ENCODE data around the gene CHMP2A.

CHMP2A gene

DNA sequence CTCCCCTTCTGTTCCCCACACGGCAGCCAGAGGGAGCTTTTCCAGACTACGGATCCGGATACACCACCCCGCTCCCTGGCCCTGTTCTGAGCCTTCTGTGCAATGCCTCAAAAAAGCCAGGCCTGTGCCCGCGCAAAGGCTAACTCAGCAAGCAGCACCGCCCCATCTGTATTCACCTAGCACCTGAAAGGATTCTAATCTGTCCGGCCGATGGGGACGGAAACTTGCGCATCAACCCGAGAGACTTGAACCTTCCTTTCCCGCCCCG is 35.9 kb downstream of the CHMP2A start:
- TF ChIP-seq CTCF (conservative IDR thresholded peaks at IDR 0.05; ENCODE audit: control insufficient read depth, insufficient read depth, low read depth, low read length): peak; percentile 72
- peak; percentile 71 for DNase-seq (ENCODE audit: low read depth)
- H3K4me3 ChIP-seq (ENCODE audit: control insufficient read depth, low read depth, low read length): peak overlapping the region; percentile 79

- TF ChIP-seq CTCF (conservative IDR thresholded peaks at IDR 0.05; ENCODE audit: control insufficient read depth, insufficient read depth, low read depth, low read length): no peak
- DNase-seq (ENCODE audit: low read depth): no peak
- peak overlapping the region; percentile 79 for H3K4me3 ChIP-seq (ENCODE audit: control insufficient read depth, low read depth, low read length)
Measured at GRCh38 chr19:58518256-58519086, 36.4 kb downstream of the CHMP2A start.

DNA sequence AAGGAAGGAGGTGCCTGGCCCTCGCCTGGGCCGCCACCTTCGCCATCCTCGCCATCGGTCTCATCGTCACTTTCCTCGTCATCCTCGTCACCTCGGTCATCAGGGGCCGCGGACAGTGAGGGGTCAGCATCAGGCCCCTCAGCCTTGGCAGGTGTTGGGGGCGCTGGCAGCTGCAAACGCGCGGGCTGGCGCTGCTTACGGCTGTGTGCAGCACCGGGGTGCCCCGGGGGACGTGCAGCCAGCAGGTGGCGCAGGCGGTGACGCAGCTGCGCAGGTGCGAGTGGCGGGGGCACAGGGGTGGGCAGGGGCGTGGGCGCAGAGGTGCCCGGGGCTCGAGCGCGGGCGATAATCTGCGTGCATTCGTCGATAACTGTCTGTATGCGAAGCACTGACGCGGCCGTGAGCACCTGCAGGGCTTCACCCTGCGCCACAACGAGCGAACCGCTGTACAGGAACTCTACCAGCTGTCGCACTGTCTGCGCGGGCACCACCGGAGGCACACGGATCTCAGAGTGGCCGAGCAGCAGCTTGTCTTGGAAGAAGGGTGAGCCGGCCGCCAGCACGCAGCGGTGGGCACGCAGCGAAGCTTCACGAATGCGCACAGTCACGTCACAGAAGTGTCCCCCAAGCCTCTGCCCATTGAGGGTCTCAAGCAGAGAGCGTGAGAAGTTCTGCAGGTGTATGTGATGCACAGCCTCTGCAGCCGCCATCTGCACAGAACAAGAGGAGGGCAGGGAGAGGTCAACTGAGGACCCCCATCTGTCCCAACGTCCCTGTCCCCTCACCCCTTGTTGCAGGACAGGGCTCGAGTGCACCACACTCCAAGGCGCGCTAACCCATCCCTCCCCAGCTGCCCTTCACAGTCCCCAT is 37.7 kb downstream of the CHMP2A start:
- H3K4me3 ChIP-seq (ENCODE audit: control insufficient read depth, low read depth, low read length): no peak overlapping the region
- TF ChIP-seq CTCF (conservative IDR thresholded peaks at IDR 0.05; ENCODE audit: control insufficient read depth, insufficient read depth, low read depth, low read length): no peak

GRCh38 chr19:58516246-58516836 is 38.6 kb downstream of the CHMP2A start:
- no peak for TF ChIP-seq CTCF (conservative IDR thresholded peaks at IDR 0.05; ENCODE audit: control insufficient read depth, insufficient read depth, low read depth, low read length)
- no peak overlapping the region for H3K4me3 ChIP-seq (ENCODE audit: control insufficient read depth, low read depth, low read length)

More for the DNA sequence above, 37.7 kb downstream of the CHMP2A start:
- DNase-seq (ENCODE audit: low read depth): no peak

DNA sequence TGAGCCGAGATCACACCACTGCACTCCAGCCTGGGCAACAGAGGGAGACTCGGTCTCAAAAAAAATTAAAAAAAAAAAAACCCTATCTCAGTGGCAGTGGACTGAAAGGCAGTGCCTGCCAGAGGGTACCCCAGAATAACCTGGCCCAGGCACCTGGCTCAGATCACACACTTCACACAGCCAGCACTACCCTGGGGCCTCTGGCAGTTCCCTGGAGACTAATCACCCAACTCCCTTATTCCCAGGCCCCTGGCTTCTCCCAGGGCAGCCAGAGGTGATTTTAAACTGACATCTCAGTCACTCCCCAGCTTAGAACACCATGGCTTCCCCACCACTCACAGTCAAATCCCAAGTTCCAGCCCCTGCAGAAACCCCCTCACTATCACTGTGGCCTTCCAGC is 39.6 kb downstream of the CHMP2A start:
- DNase-seq (ENCODE audit: low read depth): no peak
- H3K4me3 ChIP-seq (ENCODE audit: control insufficient read depth, low read depth, low read length): no peak overlapping the region
- no peak for TF ChIP-seq CTCF (conservative IDR thresholded peaks at IDR 0.05; ENCODE audit: control insufficient read depth, insufficient read depth, low read depth, low read length)

More at GRCh38 chr19:58516246-58516836, 38.6 kb downstream of the CHMP2A start:
- DNase-seq (ENCODE audit: low read depth): no peak

GRCh38 chr19:58514564-58515022 is 40.3 kb downstream of the CHMP2A start:
- no peak for TF ChIP-seq CTCF (conservative IDR thresholded peaks at IDR 0.05; ENCODE audit: control insufficient read depth, insufficient read depth, low read depth, low read length)
- H3K4me3 ChIP-seq (ENCODE audit: control insufficient read depth, low read depth, low read length): peak overlapping the region; percentile 52
- no peak for DNase-seq (ENCODE audit: low read depth)
